GM12878 (cell line): ENCODE results near the gene TSC22D1.

Experiments
- CBFB ChIP-seq: IDR thresholded peaks from 2 replicates; pipeline ENCODE4 v1.6.1; 2016; ENCODE audit warnings: antibody characterized with exemption, low read depth
- KDM1A ChIP-seq: fragments of 200-600 bp; sonication (generic); IDR thresholded peaks from 2 replicates; pipeline ENCODE4 v1.6.1; 2016; ENCODE audit warnings: borderline replicate concordance
- POLR2A ChIP-seq: IDR thresholded peaks from 2 replicates; pipeline ENCODE4 v1.6.1; 2011; ENCODE audit warnings: low read depth, mild to moderate bottlenecking, low read length
- POLR2AphosphoS5 ChIP-seq: IDR thresholded peaks from 2 replicates; pipeline ENCODE4 v1.6.1; 2011; ENCODE audit warnings: mild to moderate bottlenecking, low read length, inconsistent platforms
- SIN3A ChIP-seq: IDR thresholded peaks from 2 replicates; pipeline ENCODE4 v1.6.1; 2012; ENCODE audit warnings: low read depth, low read length, improper control_type of control experiment
- SUPT20H ChIP-seq: IDR thresholded peaks from 2 replicates; pipeline ENCODE4 v1.6.1; 2011; ENCODE audit warnings: low read depth, mild to moderate bottlenecking, low read length, moderate library complexity, borderline replicate concordance; ENCODE audit not compliant: control insufficient read depth
- TAF1 ChIP-seq: IDR thresholded peaks from 2 replicates; pipeline ENCODE4 v1.6.1; 2011; ENCODE audit warnings: mild to moderate bottlenecking, low read depth, low read length, borderline replicate concordance
- TARDBP ChIP-seq: IDR thresholded peaks from 2 replicates; pipeline ENCODE4 v1.6.1; 2016; ENCODE audit warnings: borderline replicate concordance
- ZBED1 ChIP-seq: IDR thresholded peaks from 2 replicates; pipeline ENCODE4 v1.6.1; 2016; ENCODE audit warnings: borderline replicate concordance
- TF ChIP-seq, protein P1 (sequence below): fragments of 450-650 bp; IDR thresholded peaks from 2 replicates; pipeline ENCODE4 v1.6.1; 2017; ENCODE audit warnings: mild to moderate bottlenecking
- TF ChIP-seq, protein P2 (sequence below), 3 experiments: IDR thresholded peaks in 2 of 3; conservative IDR thresholded peaks in 1 of 3; 2 replicates each; pipeline ENCODE4 v1.5.1; 2011; ENCODE audit warnings: low read depth in 3 of 3, low read length in 3 of 3, mild to moderate bottlenecking in 3 of 3, control low read depth in 2 of 3, moderate library complexity in 2 of 3, inconsistent platforms in 1 of 3, mixed read lengths in 1 of 3; ENCODE audit not compliant: control insufficient read depth in 2 of 3, insufficient read depth in 1 of 3; ENCODE audit errors: extremely low read depth in 1 of 3
- TF ChIP-seq, protein P3 (sequence below): IDR thresholded peaks from 2 replicates; pipeline ENCODE4 v1.6.1; 2011; ENCODE audit warnings: low read depth, mild to moderate bottlenecking, low read length, moderate library complexity, borderline replicate concordance; ENCODE audit errors: extremely low read depth
- TF ChIP-seq, protein P4 (sequence below): IDR thresholded peaks from 2 replicates; pipeline ENCODE4 v1.6.1; 2011; ENCODE audit warnings: mild to moderate bottlenecking, low read depth, low read length, moderate library complexity; ENCODE audit not compliant: insufficient replicate concordance

DNA sequence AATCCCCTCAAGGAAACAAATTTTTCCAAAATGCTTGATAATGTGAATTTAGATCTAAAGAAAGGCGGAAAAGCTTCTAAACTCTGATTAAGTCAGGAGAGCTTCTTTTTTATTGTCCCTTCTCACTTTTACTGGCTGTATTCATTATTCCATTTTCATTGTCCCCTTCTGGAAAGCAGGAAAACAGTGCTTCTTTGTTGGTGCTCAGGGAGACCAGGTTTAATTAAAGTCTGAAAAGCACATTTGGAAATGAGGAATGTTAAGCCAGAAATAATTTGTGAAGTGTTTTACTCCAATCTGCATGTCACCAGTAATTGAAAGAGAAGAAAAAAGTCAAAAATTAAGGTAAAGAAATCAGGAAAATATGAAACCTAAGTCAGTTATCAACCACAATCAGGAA, 43.5 kb upstream of the TSC22D1 start:
- TF ChIP-seq SUPT20H (no peak), CBFB (no peak), POLR2AphosphoS5 (no peak), KDM1A (no peak), SIN3A (no peak), TARDBP (no peak), ZBED1 (no peak), TAF1 (no peak), POLR2A (no peak)
- TF ChIP-seq, protein P1, sequence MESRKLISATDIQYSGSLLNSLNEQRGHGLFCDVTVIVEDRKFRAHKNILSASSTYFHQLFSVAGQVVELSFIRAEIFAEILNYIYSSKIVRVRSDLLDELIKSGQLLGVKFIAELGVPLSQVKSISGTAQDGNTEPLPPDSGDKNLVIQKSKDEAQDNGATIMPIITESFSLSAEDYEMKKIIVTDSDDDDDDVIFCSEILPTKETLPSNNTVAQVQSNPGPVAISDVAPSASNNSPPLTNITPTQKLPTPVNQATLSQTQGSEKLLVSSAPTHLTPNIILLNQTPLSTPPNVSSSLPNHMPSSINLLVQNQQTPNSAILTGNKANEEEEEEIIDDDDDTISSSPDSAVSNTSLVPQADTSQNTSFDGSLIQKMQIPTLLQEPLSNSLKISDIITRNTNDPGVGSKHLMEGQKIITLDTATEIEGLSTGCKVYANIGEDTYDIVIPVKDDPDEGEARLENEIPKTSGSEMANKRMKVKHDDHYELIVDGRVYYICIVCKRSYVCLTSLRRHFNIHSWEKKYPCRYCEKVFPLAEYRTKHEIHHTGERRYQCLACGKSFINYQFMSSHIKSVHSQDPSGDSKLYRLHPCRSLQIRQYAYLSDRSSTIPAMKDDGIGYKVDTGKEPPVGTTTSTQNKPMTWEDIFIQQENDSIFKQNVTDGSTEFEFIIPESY = no peak
- TF ChIP-seq, protein P2, sequence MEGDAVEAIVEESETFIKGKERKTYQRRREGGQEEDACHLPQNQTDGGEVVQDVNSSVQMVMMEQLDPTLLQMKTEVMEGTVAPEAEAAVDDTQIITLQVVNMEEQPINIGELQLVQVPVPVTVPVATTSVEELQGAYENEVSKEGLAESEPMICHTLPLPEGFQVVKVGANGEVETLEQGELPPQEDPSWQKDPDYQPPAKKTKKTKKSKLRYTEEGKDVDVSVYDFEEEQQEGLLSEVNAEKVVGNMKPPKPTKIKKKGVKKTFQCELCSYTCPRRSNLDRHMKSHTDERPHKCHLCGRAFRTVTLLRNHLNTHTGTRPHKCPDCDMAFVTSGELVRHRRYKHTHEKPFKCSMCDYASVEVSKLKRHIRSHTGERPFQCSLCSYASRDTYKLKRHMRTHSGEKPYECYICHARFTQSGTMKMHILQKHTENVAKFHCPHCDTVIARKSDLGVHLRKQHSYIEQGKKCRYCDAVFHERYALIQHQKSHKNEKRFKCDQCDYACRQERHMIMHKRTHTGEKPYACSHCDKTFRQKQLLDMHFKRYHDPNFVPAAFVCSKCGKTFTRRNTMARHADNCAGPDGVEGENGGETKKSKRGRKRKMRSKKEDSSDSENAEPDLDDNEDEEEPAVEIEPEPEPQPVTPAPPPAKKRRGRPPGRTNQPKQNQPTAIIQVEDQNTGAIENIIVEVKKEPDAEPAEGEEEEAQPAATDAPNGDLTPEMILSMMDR (IDR thresholded peaks at IDR 0.05 in 2 of 3, conservative IDR thresholded peaks at IDR 0.05 in 1 of 3; ENCODE audit: control insufficient read depth in 2 of 3, extremely low read depth in 1 of 3, insufficient read depth in 1 of 3, low read depth in 3 of 3, low read length in 3 of 3) = no peak
- TF ChIP-seq, protein P3, sequence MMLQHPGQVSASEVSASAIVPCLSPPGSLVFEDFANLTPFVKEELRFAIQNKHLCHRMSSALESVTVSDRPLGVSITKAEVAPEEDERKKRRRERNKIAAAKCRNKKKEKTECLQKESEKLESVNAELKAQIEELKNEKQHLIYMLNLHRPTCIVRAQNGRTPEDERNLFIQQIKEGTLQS = no peak
- TF ChIP-seq, protein P4, sequence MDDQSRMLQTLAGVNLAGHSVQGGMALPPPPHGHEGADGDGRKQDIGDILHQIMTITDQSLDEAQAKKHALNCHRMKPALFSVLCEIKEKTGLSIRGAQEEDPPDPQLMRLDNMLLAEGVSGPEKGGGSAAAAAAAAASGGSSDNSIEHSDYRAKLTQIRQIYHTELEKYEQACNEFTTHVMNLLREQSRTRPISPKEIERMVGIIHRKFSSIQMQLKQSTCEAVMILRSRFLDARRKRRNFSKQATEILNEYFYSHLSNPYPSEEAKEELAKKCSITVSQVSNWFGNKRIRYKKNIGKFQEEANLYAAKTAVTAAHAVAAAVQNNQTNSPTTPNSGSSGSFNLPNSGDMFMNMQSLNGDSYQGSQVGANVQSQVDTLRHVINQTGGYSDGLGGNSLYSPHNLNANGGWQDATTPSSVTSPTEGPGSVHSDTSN = no peak
